Testis (tissue), 2 donors: ENCODE data around the gene DDAH2.

ENCODE experiments used
- CTCF ChIP-seq, 3 experiments: fragments of 450-650 bp in 2 of 3; fragments of 200-600 bp in 1 of 3; sonication (generic) in 1 of 3; IDR thresholded peaks; one replicate each; pipeline ENCODE4 v1.5.1; 2016 to 2019; ENCODE audit warnings: antibody characterized with exemption in 3 of 3, mild to moderate bottlenecking in 2 of 3, moderate library complexity in 1 of 3
- POLR2A ChIP-seq: fragments of 450-650 bp; IDR thresholded peaks from one replicate; pipeline ENCODE4 v1.6.1; 2017; ENCODE audit warnings: antibody characterized with exemption, mild to moderate bottlenecking, moderate library complexity

GRCh38 chr6:31722173-31722572, 6.9 kb downstream of the DDAH2 start:
- TF ChIP-seq POLR2A = no peak
- no peak for TF ChIP-seq CTCF (IDR thresholded peaks at IDR 0.05)
